Activated CD4-positive, alpha-beta T cell treated with anti-CD3 and anti-CD28 coated beads, Interleukin-2, amount 50 U/mL, for 1 hour (primary cell): Measurements from ENCODE around the gene FBXW7.

Source experiments
- DNase-seq: peaks from one replicate; pipeline ENCODE4 v3.0.0-alpha.2; 2020

Gene FBXW7

DNA sequence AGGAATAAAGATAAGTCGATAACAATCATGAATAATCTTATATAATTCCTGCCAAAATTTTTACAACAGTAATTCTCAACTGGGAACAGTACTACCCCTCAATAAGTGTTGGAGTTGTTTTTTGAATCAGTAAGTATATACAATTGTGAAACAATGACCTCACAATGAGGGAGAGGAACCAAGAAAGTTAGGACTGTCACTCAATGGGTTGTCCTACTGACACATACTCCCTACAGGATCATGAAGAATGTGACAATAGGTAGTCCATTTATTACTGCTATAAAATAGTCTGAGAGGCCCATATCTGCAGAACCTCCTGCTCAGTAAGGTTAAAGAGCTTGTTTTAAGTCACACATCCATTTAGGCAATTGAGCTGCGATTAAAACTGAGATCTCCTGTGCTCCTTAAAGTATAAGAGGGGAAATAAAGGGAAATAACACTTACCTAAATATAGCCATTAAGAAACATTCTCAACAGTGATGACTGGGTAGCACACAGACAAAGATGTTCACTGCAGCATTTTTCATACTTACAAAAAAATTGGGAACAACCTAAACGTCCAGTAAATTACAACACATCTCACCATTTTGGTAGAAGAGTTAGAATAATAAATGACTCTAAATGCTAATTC is 26.2 kb downstream of the FBXW7 start:
- DNase-seq: no peak

- DNase-seq: no peak
Observed at GRCh38 chr4:152508818-152509217, 27.1 kb downstream of the FBXW7 start.

- no peak for DNase-seq
Observed at GRCh38 chr4:152508386-152508785, 27.5 kb downstream of the FBXW7 start.

DNA sequence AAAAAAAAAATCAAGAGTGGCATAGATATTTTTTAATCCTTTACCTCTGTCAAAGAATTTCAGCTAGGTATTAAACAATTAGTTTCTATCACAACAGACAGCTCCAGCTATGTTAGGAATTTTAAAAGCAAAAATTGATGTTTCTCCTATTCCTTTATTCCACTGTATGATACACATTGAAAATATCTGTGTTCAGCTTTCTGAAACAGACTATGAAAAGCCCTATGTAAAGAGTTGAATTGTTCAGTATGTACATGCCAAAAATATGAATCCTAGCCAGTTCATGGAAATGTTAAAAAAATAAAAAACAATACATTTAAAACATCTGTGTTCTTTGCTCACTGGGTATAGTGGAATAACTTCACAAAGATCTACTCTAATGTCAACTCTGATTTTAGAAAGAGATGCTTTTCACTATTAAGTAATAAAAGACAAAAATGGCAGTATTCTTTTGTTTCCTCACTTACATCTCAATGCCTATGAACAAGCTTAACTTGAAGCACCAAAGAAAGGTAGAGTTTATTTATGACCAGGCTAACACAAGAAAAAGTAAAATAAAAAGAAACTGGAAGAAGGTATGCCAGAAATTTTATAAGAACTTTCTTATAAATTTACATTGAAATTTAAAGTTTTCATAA is 32.1 kb downstream of the FBXW7 start:
- DNase-seq: no peak

DNA sequence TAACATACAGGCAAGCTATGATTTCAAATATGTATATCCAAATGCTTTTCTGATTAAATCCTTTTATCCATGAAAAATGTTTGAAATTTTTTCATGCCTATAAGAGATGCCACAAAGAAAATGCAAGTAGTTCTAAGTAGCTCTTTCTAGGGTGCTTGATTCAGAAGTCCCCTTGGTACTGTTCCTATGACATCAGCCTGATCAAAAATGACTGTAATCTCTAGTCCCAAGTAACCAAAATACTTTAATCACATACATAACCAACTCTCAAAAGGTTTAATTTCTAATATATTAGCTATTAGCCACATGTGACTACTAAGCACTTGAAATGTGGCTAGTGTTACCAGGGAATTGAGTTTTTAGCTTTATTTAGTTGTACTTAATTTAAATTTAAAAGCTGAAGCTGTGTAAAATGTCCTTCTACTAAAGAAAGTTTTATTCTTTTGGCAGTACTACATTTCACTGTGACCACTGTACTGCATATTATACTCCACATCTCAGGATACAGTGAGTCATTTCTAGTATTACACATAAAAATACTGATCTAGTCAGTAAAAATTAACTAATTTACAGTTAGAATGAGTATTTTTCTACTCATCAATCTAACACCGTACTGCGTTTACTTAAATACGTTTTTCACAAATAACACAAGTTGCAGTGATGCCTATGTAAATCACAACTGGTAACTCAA is 33.9 kb downstream of the FBXW7 start:
- no peak for DNase-seq

DNA sequence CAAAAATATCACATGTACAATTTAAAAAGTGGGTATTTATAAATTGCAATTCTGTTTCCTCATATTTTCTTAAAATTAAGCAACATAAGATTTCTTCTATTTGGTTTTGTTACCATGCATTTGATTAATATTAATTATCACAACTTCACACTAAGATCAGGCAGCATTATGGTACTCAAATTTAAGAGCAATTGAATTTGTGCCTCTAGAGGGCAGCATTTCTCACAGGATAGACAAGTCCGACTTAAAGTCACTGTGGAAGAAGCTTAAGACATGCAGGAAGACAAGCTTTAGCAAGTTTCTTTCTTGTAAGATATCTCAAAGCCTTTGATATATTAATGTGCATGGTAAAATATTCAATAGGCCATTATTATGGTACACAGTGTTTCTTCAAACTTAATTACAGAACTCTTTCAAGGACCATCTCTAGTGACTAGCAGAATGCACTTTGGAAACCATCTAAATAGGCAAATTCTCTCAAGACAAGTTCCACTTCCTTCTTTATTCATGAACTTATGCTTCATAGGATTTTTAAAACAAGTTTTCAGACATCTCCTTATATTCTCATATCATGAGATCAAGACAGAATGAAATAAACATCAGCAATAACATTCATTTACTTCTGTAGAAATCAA is 35.0 kb downstream of the FBXW7 start:
- peak; percentile 33 for DNase-seq

DNA sequence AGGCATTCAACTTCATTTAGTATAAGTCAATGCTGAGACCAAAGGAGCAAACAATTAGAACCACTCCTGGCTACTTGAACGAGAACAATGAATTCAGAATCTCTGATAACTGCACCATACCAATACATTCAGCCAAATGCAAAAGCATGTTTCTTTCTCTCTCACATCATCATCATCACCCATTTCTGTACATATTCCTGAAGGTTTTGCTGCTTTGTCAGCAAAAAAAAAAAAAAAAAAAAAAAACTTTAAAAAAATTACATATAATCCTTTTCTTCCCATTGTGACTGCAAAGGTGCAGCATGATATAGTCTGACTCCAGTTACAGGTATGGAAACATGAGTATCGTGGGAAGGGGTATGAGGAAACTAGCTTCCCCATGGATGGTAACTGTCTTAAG is 35.6 kb downstream of the FBXW7 start:
- DNase-seq: no peak

- no peak for DNase-seq
Observed at GRCh38 chr4:152499344-152499743, 36.5 kb downstream of the FBXW7 start.

GRCh38 chr4:152494020-152494419 is 41.9 kb downstream of the FBXW7 start:
- no peak for DNase-seq

GRCh38 chr4:152488246-152488645 is 47.6 kb downstream of the FBXW7 start:
- DNase-seq: no peak

DNA sequence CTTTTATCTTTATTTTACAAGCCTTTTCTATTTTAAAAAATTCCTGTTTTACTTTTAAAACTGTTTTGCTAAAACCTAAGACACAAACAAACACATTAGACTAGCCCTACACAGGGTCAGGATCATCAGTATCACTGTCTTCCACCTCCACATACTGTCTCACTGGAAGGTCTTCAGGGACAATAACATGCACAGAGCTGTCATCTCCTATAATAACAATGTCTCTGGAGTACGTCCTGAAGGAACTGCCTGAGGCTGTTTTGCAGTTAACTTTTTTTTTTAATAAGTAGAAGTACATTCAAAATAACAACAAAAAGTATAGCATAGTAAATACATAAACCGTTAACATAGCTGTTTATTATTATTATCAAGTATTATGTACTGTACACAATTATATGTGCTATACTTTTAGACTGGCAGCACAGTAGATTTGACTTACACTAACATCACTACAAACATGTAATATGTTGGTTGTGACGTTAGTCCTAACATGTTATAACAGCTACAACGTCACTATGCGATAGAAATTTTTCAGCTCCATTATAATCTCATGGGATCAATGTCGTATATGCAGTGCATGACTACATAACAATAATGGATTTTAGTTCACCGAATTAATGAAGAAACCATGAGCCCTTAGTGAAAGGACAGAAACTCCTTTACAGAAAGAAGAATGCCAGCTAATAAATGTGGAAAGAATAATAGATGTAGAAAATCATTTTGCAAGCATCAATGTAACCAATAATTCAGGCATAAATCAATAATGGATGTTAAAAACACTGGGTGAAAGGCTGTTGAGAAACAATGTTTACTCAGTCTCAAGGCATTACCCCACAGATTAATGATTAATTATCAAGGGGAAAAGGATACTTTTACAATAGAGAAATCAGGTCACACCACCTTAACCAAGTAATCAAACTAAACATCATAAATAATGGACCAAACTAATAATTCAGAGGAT is 49.2 kb downstream of the FBXW7 start:
- no peak for DNase-seq

DNA sequence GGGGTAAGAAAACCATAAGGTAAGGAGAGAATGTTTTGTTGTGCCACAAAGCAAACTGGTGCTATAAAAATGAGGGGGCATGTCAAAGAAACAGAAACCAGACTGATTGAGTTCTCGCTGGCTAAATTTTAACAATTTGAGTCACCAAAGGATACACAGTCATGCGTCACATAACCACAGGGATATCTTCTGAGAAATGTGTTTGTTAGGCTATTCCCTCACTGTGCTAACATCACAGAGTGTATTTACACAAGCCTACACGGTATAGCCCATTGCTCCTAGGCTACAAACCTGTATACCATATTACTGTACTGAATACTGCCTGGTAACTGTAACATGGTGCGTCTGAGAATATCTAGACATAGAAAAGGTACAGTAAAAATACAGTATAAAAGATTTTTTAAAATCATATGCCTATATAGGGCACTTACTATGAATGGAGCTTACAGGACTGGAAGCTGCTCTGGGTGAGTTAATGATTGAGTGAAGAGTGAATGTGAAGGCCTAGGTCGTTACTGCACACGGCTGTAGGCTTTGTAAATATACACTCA is 50.1 kb downstream of the FBXW7 start:
- DNase-seq: no peak

DNA sequence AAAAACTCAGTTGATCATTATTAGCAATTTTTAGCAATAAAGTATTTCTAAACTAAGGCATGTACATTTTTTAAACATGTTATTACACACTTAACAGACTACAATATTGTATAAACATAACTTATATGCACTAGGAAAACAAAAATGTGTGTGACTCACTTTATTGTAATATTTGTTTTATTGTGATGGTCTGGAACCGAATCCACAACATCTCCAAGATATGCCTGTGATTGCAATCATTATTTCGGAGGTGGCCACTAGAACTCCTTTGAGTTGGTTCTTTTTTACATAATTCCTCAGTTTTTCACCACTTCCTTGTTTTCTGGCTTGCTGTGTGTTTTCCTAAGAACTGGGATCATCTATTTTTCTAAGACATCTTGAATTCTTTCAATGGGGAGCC is 53.7 kb downstream of the FBXW7 start:
- DNase-seq: no peak

- DNase-seq: no peak
Observed at GRCh38 chr4:152480901-152481300, 55.0 kb downstream of the FBXW7 start.

DNA sequence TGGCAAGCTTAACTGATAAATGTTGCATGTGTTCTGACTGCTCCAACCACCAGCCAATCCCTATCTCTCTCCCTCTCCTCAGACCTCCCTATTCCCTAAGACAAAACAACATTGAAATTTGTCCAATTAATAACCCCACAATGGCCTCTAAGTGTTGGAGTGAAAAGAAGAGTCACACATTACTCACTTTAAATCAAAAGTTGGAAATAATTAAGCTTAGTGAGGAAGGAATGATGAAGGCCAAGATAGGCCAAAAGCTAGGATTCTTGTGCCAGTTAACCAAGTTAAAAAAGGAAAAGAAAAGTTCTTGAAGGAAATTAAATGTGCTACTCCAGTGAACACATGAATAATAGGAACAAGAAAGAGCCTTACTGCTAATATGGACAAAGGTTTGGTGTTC is 55.6 kb downstream of the FBXW7 start:
- no peak for DNase-seq

DNA sequence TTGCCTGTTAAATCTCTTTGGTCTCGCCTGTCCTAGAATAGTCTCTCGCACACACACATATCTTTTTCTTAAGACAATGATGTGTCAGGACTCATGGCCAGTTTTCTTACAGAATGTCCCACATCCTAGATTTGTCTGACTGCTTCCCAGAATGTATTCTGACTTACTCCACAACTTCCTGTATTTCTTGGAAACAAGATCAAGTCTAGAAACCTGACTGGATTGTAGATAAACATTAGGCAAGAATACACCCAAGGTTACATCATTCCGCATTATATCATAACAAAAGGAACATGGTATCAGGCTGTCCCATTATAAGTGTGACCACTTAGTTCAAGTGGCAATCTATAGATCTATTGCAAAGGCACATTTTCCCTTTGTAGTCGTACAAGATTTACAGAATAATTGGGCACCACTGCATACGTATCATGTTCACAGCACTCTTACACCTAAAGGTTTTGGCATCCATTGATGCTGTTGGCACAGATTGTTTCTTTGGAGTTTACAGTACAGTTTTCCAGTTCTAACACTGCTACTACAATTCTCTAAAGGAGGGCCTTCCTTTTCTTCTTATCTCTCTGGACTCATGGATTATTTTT is 56.4 kb downstream of the FBXW7 start:
- no peak for DNase-seq

DNA sequence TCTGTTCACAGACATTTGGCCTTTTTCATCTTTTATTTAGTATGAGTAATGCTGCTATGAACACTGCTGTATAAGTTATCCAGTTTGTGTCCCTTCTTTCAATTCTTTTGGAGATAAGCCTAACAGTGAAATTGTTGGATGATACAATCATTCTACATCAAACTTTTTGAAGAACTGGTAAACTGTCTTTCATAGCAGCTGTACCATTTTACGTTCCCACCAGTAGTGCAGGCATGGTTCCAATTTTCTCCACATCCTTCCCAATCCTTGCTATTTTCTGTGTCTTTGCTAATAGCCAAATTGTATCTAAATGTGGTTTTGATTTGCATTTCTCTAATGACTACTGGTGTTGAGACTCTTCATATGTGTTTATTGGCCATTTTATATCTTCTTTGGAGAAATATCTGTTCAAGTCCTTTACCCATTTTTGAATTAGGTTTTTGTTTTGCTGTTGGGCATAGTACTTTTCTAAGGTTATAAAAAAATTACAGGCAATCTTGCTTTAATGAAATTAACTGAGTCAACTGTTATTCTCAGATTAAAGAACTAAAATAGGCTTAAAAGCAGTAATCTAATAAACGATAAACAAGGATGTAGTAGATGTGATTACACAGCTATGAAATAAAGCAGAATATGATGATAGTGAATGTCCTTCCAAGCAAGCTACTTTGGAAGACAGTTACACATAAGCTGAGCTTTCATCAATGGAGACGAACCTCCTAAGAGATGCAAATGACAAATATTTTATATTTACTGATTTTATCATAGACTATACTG is 57.2 kb downstream of the FBXW7 start:
- no peak for DNase-seq

GRCh38 chr4:152476796-152477195 is 59.1 kb downstream of the FBXW7 start:
- DNase-seq: no peak

DNA sequence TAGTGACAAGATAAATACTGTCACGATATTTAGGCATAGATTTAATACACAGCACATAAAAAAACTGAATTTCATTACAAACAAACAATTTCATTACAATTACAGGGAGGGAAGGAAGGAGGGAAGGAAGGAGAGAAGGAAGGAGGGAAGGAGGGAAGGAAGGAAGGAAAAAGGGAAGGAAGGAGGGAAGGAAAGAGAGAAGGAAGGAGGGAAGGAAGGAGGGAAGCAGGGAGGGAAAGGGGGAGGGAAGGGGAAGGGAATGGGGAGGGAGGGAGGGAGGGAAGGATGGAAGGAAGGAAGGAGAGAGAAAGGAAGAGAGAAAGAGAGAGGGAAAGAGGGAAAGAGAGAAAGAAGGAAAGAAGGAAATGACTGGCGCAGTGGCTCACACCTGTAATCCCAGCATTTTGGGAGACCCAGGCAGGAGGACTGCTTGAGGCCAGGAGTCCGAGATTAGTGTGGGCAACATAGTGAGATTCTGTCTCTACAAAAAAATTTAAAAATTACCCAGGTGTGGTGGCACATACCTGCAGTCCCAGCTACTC is 64.6 kb downstream of the FBXW7 start:
- DNase-seq: no peak

GRCh38 chr4:152468408-152468807 is 67.5 kb downstream of the FBXW7 start:
- DNase-seq: no peak

GRCh38 chr4:152467101-152467500 is 68.8 kb downstream of the FBXW7 start:
- no peak for DNase-seq
